Vagina (tissue), 2 donors: Measurements from ENCODE around the gene SLC12A8.

Experiments
- CTCF ChIP-seq, 3 experiments: fragments of 450-650 bp in 2 of 3; fragments of 200-600 bp in 1 of 3; sonication (generic) in 1 of 3; IDR thresholded peaks; one replicate each; pipeline ENCODE4 v1.5.1; 2017 to 2019; ENCODE audit warnings: antibody characterized with exemption in 3 of 3, mild to moderate bottlenecking in 2 of 3, moderate library complexity in 2 of 3
- POLR2A ChIP-seq, 2 donors: fragments of 450-650 bp; IDR thresholded peaks; one replicate each; pipeline ENCODE4 v1.6.1; 2017; ENCODE audit warnings: antibody characterized with exemption in 2 of 2, mild to moderate bottlenecking in 2 of 2, moderate library complexity in 2 of 2
- POLR2AphosphoS5 ChIP-seq, 2 donors: sonication (generic); formaldehyde crosslinking; IDR thresholded peaks; one replicate each; pipeline ENCODE4 v1.9.0; 2017; ENCODE audit warnings: antibody characterized with exemption in 2 of 2, mild to moderate bottlenecking in 2 of 2, low read depth in 1 of 2; ENCODE audit not compliant: insufficient read depth in 1 of 2

GRCh38 chr3:125203731-125204130 lies 8.8 kb downstream of the SLC12A8 start:
- TF ChIP-seq CTCF (IDR thresholded peaks at IDR 0.05) (no peak), POLR2A (IDR thresholded peaks at IDR 0.05) (no peak), POLR2AphosphoS5 (IDR thresholded peaks at IDR 0.05; ENCODE audit: insufficient read depth in 1 of 2, low read depth in 1 of 2) (no peak)
